SU-DHL-6 (cell line): ENCODE results near the gene P4HA1.

Source experiments
- H2AFZ ChIP-seq: fragments of 200-600 bp; sonication (generic); 2 replicates; pipeline ENCODE4 v1.6.1; 2014; ENCODE audit warnings: low read depth, mild to moderate bottlenecking, moderate library complexity, mixed read lengths, antibody characterized with exemption, low read length; ENCODE audit not compliant: severe bottlenecking
- H3F3A ChIP-seq: fragments of 200-600 bp; shearing (Covaris generic); 2 replicates; pipeline ENCODE4 v1.6.0; 2016; ENCODE audit warnings: antibody characterized with exemption, mild to moderate bottlenecking; ENCODE audit not compliant: insufficient read depth
- H3K27ac ChIP-seq: fragments of 200-600 bp; sonication (generic); 2 replicates; pipeline ENCODE4 v1.5.1; 2016; ENCODE audit warnings: low read depth, mild to moderate bottlenecking, low read length, moderate library complexity, mixed read lengths
- H3K27me3 ChIP-seq: fragments of 200-600 bp; sonication (generic), shearing (Covaris generic); 2 replicates; pipeline ENCODE4 v1.6.0; 2014; ENCODE audit warnings: mild to moderate bottlenecking, low read length
- H3K36me3 ChIP-seq: fragments of 200-600 bp; sonication (generic); 2 replicates; pipeline ENCODE4 v1.6.1; 2014; ENCODE audit warnings: mild to moderate bottlenecking, low read length, mixed read lengths
- H3K4me2 ChIP-seq: fragments of 300-600, 200-600 bp; shearing (Covaris generic), sonication (generic); 2 replicates; pipeline ENCODE4 v1.6.0; 2014; ENCODE audit warnings: low read length, low read depth, mild to moderate bottlenecking; ENCODE audit not compliant: poor library complexity, severe bottlenecking
- H3K4me3 ChIP-seq: fragments of 200-600 bp; sonication (generic); 2 replicates; pipeline ENCODE4 v1.5.1; 2014; ENCODE audit warnings: antibody characterized with exemption, low read length, mild to moderate bottlenecking, mixed read lengths; ENCODE audit not compliant: insufficient read depth, poor library complexity, severe bottlenecking
- H3K79me2 ChIP-seq: fragments of 200-600 bp; sonication (generic); 2 replicates; pipeline ENCODE4 v1.6.1; 2014; ENCODE audit warnings: mild to moderate bottlenecking, low read length, moderate library complexity; ENCODE audit not compliant: insufficient read depth
- H3K9ac ChIP-seq: fragments of 200-600 bp; sonication (generic); 2 replicates; pipeline ENCODE4 v1.7.0; 2014; ENCODE audit warnings: mild to moderate bottlenecking, low read length
- H3K9me2 ChIP-seq: fragments of 200-600 bp; sonication (generic); replicated peaks from 2 replicates; pipeline ENCODE4 v1.6.1; 2014; ENCODE audit warnings: low read length; ENCODE audit not compliant: insufficient read depth
- H3K9me3 ChIP-seq: fragments of 200-600 bp; sonication (generic); 2 replicates; pipeline ENCODE4 v1.6.1; 2014; ENCODE audit warnings: low read length, mixed read lengths; ENCODE audit not compliant: insufficient read depth
- H4K20me1 ChIP-seq: fragments of 200-600 bp; sonication (generic); 2 replicates; pipeline ENCODE4 v1.6.1; 2014; ENCODE audit warnings: low read depth, mild to moderate bottlenecking, antibody characterized with exemption, low read length, moderate library complexity, mixed read lengths
- EZH2phosphoT487 ChIP-seq: fragments of 200-600 bp; sonication (generic), shearing (Covaris generic); conservative IDR thresholded peaks from 2 replicates; pipeline ENCODE4 v1.6.1; 2018; ENCODE audit warnings: mild to moderate bottlenecking, antibody characterized with exemption, low read length, moderate library complexity, mixed read lengths
- TF ChIP-seq, protein P1 (sequence below): fragments of 200-600 bp; sonication (generic); IDR thresholded peaks from one replicate; pipeline ENCODE4 v1.5.1; 2017; ENCODE audit warnings: antibody characterized with exemption, mild to moderate bottlenecking, low read length, moderate library complexity; ENCODE audit not compliant: insufficient read depth, poor library complexity, severe bottlenecking

Gene P4HA1

DNA sequence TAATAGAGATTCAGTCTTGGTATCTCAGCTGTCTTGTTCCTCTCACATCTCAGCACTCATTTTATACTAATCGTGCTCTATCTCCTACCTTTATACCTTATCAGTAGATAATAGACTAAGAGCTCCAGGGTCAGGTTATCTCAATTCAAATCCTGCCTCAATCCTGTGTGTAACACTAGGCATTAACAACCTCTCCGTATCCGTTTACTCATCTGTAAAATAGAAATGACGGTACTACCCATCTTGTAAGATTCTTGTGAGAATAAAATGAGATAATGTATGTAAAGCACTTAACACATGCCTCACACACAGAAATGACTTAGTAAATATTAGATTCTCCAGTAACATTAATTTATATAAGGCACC lies 622 bp upstream of the P4HA1 start:
- H3K79me2 ChIP-seq = peaks cover 39% of the 10 kb centered on the region
- no peaks in the 10 kb centered on the region for H3K9me3 ChIP-seq
- H3K4me2 ChIP-seq = peak overlapping the region; percentile 97
- peak overlapping the region; percentile 88 for H3K9ac ChIP-seq
- H3F3A ChIP-seq = peaks cover 12% of the 10 kb centered on the region
- H3K9me2 ChIP-seq = no peaks in the 10 kb centered on the region
- peak overlapping the region; percentile 93 for H2AFZ ChIP-seq
- H3K4me3 ChIP-seq = peak overlapping the region; percentile 64
- 0 out of 2 replicates have a peak, but pooled peaks cover 3% of the 10 kb centered on the region for H3K36me3 ChIP-seq
- H4K20me1 ChIP-seq = peaks cover 11% of the 10 kb centered on the region; the same call in 1 of the 2 replicates
- H3K27me3 ChIP-seq = no peaks in the 10 kb centered on the region
- H3K27ac ChIP-seq = peak overlapping the region; percentile 74
- TF ChIP-seq, protein P1, sequence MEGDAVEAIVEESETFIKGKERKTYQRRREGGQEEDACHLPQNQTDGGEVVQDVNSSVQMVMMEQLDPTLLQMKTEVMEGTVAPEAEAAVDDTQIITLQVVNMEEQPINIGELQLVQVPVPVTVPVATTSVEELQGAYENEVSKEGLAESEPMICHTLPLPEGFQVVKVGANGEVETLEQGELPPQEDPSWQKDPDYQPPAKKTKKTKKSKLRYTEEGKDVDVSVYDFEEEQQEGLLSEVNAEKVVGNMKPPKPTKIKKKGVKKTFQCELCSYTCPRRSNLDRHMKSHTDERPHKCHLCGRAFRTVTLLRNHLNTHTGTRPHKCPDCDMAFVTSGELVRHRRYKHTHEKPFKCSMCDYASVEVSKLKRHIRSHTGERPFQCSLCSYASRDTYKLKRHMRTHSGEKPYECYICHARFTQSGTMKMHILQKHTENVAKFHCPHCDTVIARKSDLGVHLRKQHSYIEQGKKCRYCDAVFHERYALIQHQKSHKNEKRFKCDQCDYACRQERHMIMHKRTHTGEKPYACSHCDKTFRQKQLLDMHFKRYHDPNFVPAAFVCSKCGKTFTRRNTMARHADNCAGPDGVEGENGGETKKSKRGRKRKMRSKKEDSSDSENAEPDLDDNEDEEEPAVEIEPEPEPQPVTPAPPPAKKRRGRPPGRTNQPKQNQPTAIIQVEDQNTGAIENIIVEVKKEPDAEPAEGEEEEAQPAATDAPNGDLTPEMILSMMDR = no peak
- TF ChIP-seq EZH2phosphoT487 = no peak

DNA sequence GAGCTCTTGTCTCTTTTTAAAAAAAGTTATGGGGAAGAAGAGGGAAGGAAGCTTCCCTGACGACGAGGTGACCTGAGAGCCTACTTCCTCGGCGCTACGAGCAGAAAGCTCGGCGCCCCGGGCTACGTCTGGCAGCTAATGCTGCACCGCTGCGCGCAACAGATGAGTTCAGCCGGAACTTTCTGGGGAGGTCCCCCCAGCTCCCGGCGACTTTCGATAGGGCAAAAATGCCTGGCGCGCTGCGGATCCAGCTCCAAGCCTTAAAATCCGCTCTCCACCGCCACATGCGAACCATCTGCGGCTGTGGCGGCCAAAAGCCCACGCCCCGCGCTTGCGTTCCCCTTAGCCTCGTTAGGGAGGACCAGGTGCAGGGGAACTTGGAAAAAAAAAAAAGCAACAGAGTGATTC lies 621 bp downstream of the P4HA1 start:
- peak overlapping the region; percentile 93 for H2AFZ ChIP-seq
- H3K36me3 ChIP-seq = 0 out of 2 replicates have a peak, but pooled peaks cover 3% of the 10 kb centered on the region
- TF ChIP-seq EZH2phosphoT487 = no peak
- TF ChIP-seq, protein P1 = no peak
- H4K20me1 ChIP-seq = peaks cover 11% of the 10 kb centered on the region; the same call in 1 of the 2 replicates
- H3K9me3 ChIP-seq = no peaks in the 10 kb centered on the region
- H3K79me2 ChIP-seq = peaks cover 51% of the 10 kb centered on the region
- H3K9ac ChIP-seq = peak overlapping the region; percentile 88
- H3K9me2 ChIP-seq = no peaks in the 10 kb centered on the region
- H3K27ac ChIP-seq = peak overlapping the region; percentile 74
- H3F3A ChIP-seq = peaks cover 19% of the 10 kb centered on the region
- H3K4me2 ChIP-seq = peak overlapping the region; percentile 97
- H3K27me3 ChIP-seq = no peaks in the 10 kb centered on the region
- peak overlapping the region; percentile 64 for H3K4me3 ChIP-seq

DNA sequence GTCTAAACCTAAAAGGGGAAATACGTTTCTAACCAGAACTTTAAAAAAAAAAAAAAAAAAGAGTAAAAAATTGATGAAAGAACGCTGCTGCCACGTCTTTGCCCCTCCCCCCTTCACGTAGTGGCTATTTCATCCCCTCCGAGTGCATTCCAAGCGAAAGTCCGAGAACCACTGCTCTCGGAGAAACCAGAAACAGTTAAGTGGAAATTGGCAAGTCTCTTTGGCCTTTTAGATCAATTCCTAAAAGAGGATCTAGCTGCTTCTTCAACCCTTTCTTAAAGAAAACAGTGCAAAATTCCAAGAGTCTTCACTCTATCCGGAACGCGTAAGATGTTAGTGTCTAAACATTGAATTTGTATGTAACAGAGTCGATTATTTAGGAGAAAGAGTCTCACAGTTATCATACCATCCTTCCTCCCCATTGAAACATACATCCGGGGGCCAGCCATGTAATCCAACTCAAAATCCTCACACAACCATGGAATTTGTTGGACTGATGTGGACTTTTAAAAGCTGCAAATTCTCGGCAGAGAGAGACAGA lies 1.1 kb downstream of the P4HA1 start:
- Histone ChIP-seq H3K4me3 (peak overlapping the region; percentile 64), H4K20me1 (peaks cover 11% of the 10 kb centered on the region; the same call in 1 of the 2 replicates), H3K79me2 (peaks cover 55% of the 10 kb centered on the region), H3K27ac (peak overlapping the region; percentile 74), H3K9ac (peak overlapping the region; percentile 88), H3K27me3 (no peaks in the 10 kb centered on the region), H3K36me3 (0 out of 2 replicates have a peak, but pooled peaks cover 3% of the 10 kb centered on the region), H2AFZ (peak overlapping the region; percentile 93), H3K9me3 (no peaks in the 10 kb centered on the region), H3K9me2 (no peaks in the 10 kb centered on the region), H3F3A (peaks cover 19% of the 10 kb centered on the region), H3K4me2 (peak overlapping the region; percentile 97)
- no peak for TF ChIP-seq EZH2phosphoT487
- TF ChIP-seq, protein P1 = no peak
